HTR-8/SVneo (cell line): ENCODE data around the gene ZC3H7B.

ENCODE experiments used
- DNase-seq: peaks from one replicate; pipeline ENCODE4 v3.0.0; 2011; ENCODE audit warnings: low spot score, mixed read lengths; ENCODE audit not compliant: insufficient read length
- FAIRE-seq: peaks from 2 replicates; lab custom pipeline; 2011; peaks lifted over from hg19 to GRCh38; lab: Jason Lieb, UNC

Gene ZC3H7B

GRCh38 chr22:41351011-41351410 is 49.7 kb downstream of the ZC3H7B start:
- DNase-seq (no peak), FAIRE-seq (no peak)

- DNase-seq: no peak
- FAIRE-seq: no peak
Observed at GRCh38 chr22:41352058-41352457, 50.7 kb downstream of the ZC3H7B start.

- DNase-seq (no peak), FAIRE-seq (no peak)
Observed at GRCh38 chr22:41353862-41354575, 52.7 kb downstream of the ZC3H7B start.

- DNase-seq (no peak), FAIRE-seq (no peak)
Observed at GRCh38 chr22:41354979-41355378, 53.7 kb downstream of the ZC3H7B start.

GRCh38 chr22:41355895-41356294 is 54.6 kb downstream of the ZC3H7B start:
- FAIRE-seq (no peak), DNase-seq (no peak)

- FAIRE-seq (no peak), DNase-seq (no peak)
Observed at GRCh38 chr22:41356430-41357028, 55.2 kb downstream of the ZC3H7B start.

GRCh38 chr22:41357191-41357590 is 55.9 kb downstream of the ZC3H7B start:
- FAIRE-seq: no peak
- DNase-seq: no peak

- DNase-seq (no peak), FAIRE-seq (no peak)
Observed at GRCh38 chr22:41358927-41359326, 57.6 kb downstream of the ZC3H7B start.

- no peak for DNase-seq
- FAIRE-seq: no peak
Observed at GRCh38 chr22:41359376-41359775, 58.1 kb downstream of the ZC3H7B start.

GRCh38 chr22:41360126-41360525 is 58.8 kb downstream of the ZC3H7B start:
- FAIRE-seq (no peak), DNase-seq (no peak)

- DNase-seq (no peak), FAIRE-seq (no peak)
Observed at GRCh38 chr22:41361716-41362310, 60.5 kb downstream of the ZC3H7B start.

GRCh38 chr22:41362615-41363014 is 61.3 kb downstream of the ZC3H7B start:
- no peak for FAIRE-seq
- no peak for DNase-seq

GRCh38 chr22:41364233-41364632 is 62.9 kb downstream of the ZC3H7B start:
- no peak for FAIRE-seq
- DNase-seq: no peak

GRCh38 chr22:41364955-41365354 is 63.6 kb downstream of the ZC3H7B start:
- DNase-seq (no peak), FAIRE-seq (no peak)

GRCh38 chr22:41365425-41365824 is 64.1 kb downstream of the ZC3H7B start:
- no peak for DNase-seq
- no peak for FAIRE-seq

- FAIRE-seq (no peak), DNase-seq (no peak)
Observed at GRCh38 chr22:41366323-41367029, 65.2 kb downstream of the ZC3H7B start.

- DNase-seq (peak; percentile 49), FAIRE-seq (peak; percentile 28)
Observed at GRCh38 chr22:41367039-41367679, 65.8 kb downstream of the ZC3H7B start.

- FAIRE-seq (no peak), DNase-seq (no peak)
Observed at GRCh38 chr22:41367680-41368542, 66.6 kb downstream of the ZC3H7B start.

- no peak for FAIRE-seq
Observed at GRCh38 chr22:41368543-41369423, 67.5 kb downstream of the ZC3H7B start.

More at GRCh38 chr22:41368543-41369423, 67.5 kb downstream of the ZC3H7B start:
- DNase-seq: no peak
